Ishikawa (cell line): Measurements from ENCODE around the gene TRIM33.

Source experiments
- CREB1 ChIP-seq: IDR thresholded peaks from 2 replicates; pipeline ENCODE4 v1.6.1; 2012; ENCODE audit warnings: low read depth
- EP300 ChIP-seq: IDR thresholded peaks from 2 replicates; pipeline ENCODE4 v1.6.1; 2012; ENCODE audit warnings: borderline replicate concordance
- FOXM1 ChIP-seq: IDR thresholded peaks from 2 replicates; pipeline ENCODE4 v1.6.1; 2012; ENCODE audit warnings: low read depth, borderline replicate concordance
- NFIC ChIP-seq: IDR thresholded peaks from 2 replicates; pipeline ENCODE4 v1.6.1; 2012
- REST ChIP-seq: IDR thresholded peaks from 2 replicates; pipeline ENCODE4 v1.6.1; 2012; ENCODE audit warnings: low read depth, mild to moderate bottlenecking
- TCF12 ChIP-seq: IDR thresholded peaks from 2 replicates; pipeline ENCODE4 v1.6.1; 2012; ENCODE audit warnings: low read depth
- YY1 ChIP-seq: IDR thresholded peaks from 2 replicates; pipeline ENCODE4 v1.6.1; 2012; ENCODE audit warnings: low read depth
- TF ChIP-seq, protein P1 (sequence below): IDR thresholded peaks from 2 replicates; pipeline ENCODE4 v1.6.1; 2012
- TF ChIP-seq, protein P2 (sequence below): IDR thresholded peaks from 2 replicates; pipeline ENCODE4 v1.6.1; 2012

- no peak for TF ChIP-seq FOXM1
- no peak for TF ChIP-seq YY1
- TF ChIP-seq, protein P1, sequence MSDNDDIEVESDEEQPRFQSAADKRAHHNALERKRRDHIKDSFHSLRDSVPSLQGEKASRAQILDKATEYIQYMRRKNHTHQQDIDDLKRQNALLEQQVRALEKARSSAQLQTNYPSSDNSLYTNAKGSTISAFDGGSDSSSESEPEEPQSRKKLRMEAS: no peak
- no peak for TF ChIP-seq REST
- no peak for TF ChIP-seq NFIC
- no peak for TF ChIP-seq CREB1
- TF ChIP-seq, protein P2, sequence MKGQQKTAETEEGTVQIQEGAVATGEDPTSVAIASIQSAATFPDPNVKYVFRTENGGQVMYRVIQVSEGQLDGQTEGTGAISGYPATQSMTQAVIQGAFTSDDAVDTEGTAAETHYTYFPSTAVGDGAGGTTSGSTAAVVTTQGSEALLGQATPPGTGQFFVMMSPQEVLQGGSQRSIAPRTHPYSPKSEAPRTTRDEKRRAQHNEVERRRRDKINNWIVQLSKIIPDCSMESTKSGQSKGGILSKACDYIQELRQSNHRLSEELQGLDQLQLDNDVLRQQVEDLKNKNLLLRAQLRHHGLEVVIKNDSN: no peak
- TF ChIP-seq EP300: no peak
- TF ChIP-seq TCF12: no peak
These were observed 29.8 kb upstream of the TRIM33 start for GRCh38 chr1:114540821-114541220.
